GM12872 (cell line): ENCODE measurements around the gene SENP6.

Experiments used
- TF ChIP-seq, protein P1 (sequence below): IDR thresholded peaks from 3 replicates; pipeline ENCODE4 v1.5.1; 2011; ENCODE audit warnings: low read depth, mild to moderate bottlenecking, low read length, moderate library complexity; ENCODE audit not compliant: insufficient read depth

SENP6 gene

DNA sequence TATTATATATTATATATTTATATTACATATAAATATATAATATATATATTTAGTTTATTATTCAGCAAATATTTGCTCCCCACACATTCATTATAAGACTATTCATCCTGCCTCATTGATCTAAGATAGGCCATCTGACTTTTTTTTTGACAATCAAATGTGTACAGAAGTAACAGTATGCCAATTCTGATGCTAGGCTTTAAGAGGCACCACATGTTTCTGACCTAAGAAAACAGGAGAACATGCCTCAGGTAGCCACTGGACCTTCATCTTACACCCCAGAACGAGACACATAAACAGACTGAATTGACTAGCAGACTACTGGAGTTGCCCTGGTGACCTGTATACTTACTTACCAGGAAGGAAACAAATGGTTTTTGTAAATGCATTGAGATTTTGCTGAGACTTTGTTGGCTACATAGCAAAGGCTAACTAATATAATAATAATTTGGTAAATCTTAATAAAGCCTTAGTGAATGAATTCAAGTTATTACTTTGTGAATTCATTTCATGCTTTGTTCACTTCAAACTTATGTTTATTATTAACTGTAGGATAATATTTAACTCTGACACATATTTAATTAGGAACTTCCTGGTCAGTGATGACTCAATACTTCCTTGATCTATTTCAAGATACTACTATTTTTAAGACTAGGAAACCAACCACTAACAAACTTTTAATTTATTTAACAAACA, 134.0 kb downstream of the SENP6 start:
- TF ChIP-seq, protein P1, sequence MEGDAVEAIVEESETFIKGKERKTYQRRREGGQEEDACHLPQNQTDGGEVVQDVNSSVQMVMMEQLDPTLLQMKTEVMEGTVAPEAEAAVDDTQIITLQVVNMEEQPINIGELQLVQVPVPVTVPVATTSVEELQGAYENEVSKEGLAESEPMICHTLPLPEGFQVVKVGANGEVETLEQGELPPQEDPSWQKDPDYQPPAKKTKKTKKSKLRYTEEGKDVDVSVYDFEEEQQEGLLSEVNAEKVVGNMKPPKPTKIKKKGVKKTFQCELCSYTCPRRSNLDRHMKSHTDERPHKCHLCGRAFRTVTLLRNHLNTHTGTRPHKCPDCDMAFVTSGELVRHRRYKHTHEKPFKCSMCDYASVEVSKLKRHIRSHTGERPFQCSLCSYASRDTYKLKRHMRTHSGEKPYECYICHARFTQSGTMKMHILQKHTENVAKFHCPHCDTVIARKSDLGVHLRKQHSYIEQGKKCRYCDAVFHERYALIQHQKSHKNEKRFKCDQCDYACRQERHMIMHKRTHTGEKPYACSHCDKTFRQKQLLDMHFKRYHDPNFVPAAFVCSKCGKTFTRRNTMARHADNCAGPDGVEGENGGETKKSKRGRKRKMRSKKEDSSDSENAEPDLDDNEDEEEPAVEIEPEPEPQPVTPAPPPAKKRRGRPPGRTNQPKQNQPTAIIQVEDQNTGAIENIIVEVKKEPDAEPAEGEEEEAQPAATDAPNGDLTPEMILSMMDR: no peak

DNA sequence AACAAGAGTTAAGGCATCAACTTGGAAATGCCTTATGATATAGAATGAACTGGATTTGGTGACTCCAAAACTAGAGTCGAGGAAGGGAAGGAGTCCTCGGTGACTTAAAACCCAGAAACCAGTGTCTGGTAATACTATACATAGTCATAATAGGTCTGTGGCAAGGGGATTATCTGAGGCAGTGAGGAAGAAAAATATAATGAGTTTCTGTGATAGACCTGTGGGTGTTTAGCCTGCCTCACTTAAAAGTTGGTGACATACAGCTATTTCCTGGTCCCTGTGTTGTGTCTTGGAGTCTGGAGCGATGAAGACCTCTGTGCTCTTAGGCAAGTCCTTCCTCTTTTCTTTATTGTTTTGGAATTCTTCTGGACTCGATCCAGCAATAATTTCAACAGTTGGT, 142.3 kb downstream of the SENP6 start:
- TF ChIP-seq, protein P1: no peak

DNA sequence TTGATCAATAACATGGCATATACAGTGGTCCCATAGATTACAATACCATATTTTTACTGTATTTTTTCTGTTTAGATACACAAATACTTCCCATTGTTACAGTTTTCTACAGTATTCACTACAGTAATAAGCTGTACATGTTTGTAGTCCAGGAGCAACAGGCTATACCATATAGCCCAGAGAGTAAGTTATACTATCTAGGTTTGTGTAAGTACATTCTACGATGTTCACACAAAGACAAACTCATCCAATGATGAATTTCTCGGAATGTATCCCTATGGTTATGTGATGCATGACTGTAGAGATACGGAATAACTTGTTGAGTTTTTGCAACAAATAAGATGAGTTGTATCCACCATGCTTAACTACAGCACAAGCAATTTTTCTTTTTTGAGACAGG, 143.7 kb downstream of the SENP6 start:
- TF ChIP-seq, protein P1: no peak

DNA sequence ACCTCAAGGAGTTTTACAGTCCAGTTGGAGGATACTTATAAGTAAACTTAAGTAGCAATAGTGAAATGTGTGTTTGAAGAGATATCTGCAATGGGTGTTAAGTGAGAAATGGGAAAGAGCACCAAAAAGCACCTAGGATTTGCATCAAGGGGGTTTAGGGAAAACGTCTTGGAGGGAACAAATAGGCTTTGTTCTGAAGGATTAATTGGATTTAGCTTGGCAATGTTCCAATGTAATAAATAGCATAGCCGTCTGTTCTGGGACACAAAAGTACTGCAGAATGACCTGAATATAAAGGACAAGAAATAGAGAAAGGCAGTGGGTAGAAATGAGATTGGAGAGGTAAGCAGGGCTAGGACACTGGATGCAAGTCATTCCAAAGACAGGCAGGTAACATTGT, 144.5 kb downstream of the SENP6 start:
- TF ChIP-seq, protein P1: no peak

DNA sequence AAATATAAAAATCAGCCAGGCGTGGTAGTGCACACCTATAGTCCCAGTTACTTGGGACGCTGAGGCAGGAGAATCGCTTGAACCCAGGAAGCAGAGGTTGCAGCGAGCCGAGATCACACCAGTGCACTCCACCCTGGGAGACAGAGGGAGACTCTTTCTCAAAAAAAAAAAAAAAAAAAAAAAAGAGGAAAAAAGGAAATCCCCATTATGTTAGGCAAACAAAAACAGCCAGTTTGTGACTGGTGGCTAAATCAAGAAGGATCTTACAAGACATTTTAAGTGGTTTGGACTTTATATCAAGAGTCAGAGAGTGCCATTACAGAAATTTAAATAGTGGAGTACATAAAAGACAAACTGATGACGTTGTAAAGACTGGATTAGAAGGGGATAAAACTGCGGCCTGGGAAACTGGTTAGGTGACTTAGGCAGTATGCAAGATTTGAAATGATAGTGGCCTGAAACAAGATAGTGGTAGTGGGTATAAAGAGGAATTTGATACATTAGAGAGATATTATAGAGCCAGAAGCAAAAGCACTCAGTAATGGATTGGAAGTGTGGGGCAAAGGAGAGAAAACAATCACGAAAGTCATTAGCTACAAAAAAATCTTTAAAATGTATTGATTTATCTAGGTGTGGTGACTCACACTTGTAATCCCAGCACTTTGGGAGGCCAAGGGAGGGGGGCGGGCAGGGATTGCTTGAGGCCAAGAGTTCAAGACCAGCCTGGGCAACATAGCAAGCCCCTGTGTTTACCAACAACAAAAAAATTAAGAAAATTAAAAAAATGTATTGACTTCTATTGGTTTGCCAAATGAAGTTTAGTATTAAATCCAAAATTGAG, 145.7 kb downstream of the SENP6 start:
- TF ChIP-seq, protein P1: no peak

DNA sequence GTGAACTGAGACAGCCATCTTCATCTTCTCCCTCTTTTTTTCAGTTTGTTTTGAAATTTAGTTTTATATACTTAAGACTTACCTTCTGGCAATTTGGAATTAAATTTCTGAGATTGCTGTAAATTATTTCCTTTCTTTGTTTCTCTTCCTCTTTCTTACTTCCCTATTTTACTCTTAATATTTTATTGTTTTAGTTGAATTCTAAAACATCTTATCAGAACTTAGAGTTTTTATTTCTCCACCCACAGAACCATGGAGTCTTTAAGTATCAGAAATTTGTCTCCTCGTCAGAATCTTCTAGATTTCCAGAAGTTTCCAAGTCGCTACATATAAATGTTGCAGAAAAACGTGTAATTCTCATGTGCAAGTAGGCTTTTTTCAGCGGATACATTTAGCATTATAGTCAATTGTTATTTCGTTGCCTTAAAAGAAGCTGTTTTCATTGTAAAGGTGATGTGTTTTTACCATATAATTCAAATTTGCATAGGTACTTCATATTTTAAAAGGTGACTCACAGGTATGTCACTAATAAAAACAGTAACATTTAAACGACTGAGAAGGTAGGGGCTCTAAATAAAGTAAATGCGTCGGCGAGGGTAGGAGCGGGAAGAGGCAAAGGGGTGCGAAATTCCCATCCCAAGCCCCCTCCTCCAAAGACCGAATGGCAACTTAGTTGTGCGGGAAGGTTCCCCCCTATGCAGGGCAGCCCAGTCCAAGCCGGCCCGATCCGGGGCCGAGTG, 146.5 kb downstream of the SENP6 start:
- TF ChIP-seq, protein P1: no peak
